Prostate gland (tissue), 2 donors: ENCODE results near the gene ANP32B. TPM values are rescaled to one million over a fixed set of nuclear protein-coding genes. Genes with fewer than 3 reads are reported as not detected.

Source experiments
- DNase-seq: peaks from one replicate; pipeline ENCODE4 v3.0.0-alpha.2; 2019; ENCODE audit warnings: low spot score
- H3K27ac ChIP-seq, 2 donors: fragments of 200-600 bp; sonication (generic); 2 replicates each; pipeline ENCODE4 v1.5.1; 2017 to 2019
- H3K27me3 ChIP-seq: fragments of 200-600 bp; sonication (generic); replicated peaks from 2 replicates; pipeline ENCODE4 v1.5.1; 2019; ENCODE audit not compliant: insufficient read depth
- H3K36me3 ChIP-seq, 2 donors: fragments of 200-600 bp; sonication (generic); 1 replicate in 1 of 2; 2 replicates in 1 of 2; pipeline versions ENCODE4 v1.5.1 to v1.8.1; 2017 to 2019
- H3K4me1 ChIP-seq: fragments of 200-600 bp; sonication (generic); replicated peaks from 2 replicates; pipeline ENCODE4 v1.5.1; 2019
- H3K4me3 ChIP-seq, 2 donors: fragments of 200-600 bp; sonication (generic); 2 replicates each; pipeline ENCODE4 v1.5.1; 2017 to 2019
- H3K9me3 ChIP-seq: fragments of 200-600 bp; sonication (generic); 2 replicates; pipeline ENCODE4 v1.5.1; 2017
- POLR2A ChIP-seq: fragments of 450-650 bp; IDR thresholded peaks from one replicate; pipeline ENCODE4 v1.6.1; 2016; ENCODE audit warnings: antibody characterized with exemption, mild to moderate bottlenecking
- POLR2AphosphoS5 ChIP-seq: sonication (generic); formaldehyde crosslinking; IDR thresholded peaks from one replicate; pipeline ENCODE4 v1.6.1; 2017; ENCODE audit warnings: antibody characterized with exemption
- WGBS: methylation state at CpG from one replicate; pipeline ENCODE4 v1.1.5; 2018; 5-methylcytosine and 5-hydroxymethylcytosine counted together
- intact Hi-C: fragments of 100-400 bp; cut with DNase I; formaldehyde crosslinking; loops from one replicate; pipeline ENCODE4 v1.14.2; 2022
- total RNA-seq, 2 donors: library from RNA; depleted of rRNA; stranded (reverse); fragments of >200 nt; gene quantifications; one replicate each; pipeline ENCODE4 v1.1.0, GENCODE V29; 2016
- TF ChIP-seq, protein P1 (sequence below), 4 experiments: fragments of 200-600 bp in 2 of 4; fragments of 450-650 bp in 2 of 4; sonication (generic) in 2 of 4; IDR thresholded peaks; 1 replicate in 3 of 4; 2 replicates in 1 of 4; pipeline ENCODE4 v1.5.1; 2016 to 2019; ENCODE audit warnings: antibody characterized with exemption in 4 of 4, mild to moderate bottlenecking in 2 of 4, moderate library complexity in 2 of 4

ANP32B gene
- total RNA-seq, 2 donors from 2014 or later = 22.5 to 25.1 TPM

DNA sequence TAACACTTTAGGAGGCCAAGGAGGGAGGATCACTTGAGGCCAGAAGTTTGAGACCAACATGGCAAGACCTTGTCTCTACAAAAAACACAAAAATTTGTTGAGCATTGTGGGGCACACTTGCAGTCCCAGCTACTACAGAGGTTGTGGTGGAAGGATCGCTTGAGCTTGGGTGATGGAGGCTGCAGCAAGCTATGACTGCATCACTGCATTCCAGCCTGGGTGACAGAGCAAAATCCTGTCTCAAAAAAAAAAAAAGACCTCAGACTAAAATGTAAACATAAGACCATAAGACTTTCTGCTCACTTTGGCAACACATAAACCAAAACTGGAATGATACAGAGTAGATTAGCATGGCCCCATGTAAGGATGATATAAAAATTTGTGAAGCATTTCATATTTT is 48.8 kb downstream of the ANP32B start:
- DNase-seq = no peak
- TF ChIP-seq POLR2AphosphoS5 = no peak
- TF ChIP-seq, protein P1, sequence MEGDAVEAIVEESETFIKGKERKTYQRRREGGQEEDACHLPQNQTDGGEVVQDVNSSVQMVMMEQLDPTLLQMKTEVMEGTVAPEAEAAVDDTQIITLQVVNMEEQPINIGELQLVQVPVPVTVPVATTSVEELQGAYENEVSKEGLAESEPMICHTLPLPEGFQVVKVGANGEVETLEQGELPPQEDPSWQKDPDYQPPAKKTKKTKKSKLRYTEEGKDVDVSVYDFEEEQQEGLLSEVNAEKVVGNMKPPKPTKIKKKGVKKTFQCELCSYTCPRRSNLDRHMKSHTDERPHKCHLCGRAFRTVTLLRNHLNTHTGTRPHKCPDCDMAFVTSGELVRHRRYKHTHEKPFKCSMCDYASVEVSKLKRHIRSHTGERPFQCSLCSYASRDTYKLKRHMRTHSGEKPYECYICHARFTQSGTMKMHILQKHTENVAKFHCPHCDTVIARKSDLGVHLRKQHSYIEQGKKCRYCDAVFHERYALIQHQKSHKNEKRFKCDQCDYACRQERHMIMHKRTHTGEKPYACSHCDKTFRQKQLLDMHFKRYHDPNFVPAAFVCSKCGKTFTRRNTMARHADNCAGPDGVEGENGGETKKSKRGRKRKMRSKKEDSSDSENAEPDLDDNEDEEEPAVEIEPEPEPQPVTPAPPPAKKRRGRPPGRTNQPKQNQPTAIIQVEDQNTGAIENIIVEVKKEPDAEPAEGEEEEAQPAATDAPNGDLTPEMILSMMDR (IDR thresholded peaks at IDR 0.05) = no peak
- no peak for TF ChIP-seq POLR2A
- intact Hi-C loops = no loop called here
- Histone ChIP-seq H3K27ac (no peak overlapping the region), H3K4me1 (no peaks in the 10 kb centered on the region), H3K9me3 (no peaks in the 10 kb centered on the region), H3K36me3 (no peaks in the 10 kb centered on the region), H3K27me3 (no peaks in the 10 kb centered on the region), H3K4me3 (no peak overlapping the region)
- 52% methylated on average over 1 of the region's 1 CpG for WGBS

GRCh38 chr9:98034593-98035546 is 51.7 kb downstream of the ANP32B start:
- peak; percentile 80 for DNase-seq
- no peaks in the 10 kb centered on the region for H3K9me3 ChIP-seq
- no peak for TF ChIP-seq POLR2A
- TF ChIP-seq, protein P1 (IDR thresholded peaks at IDR 0.05) = peak; percentile 67 to 84 (median 77)
- TF ChIP-seq POLR2AphosphoS5 = peak; percentile 57
- WGBS = 38% methylated on average over 20 of the region's 20 CpGs
- H3K27ac ChIP-seq = no peak overlapping the region
- H3K4me3 ChIP-seq = no peak overlapping the region
- no peaks in the 10 kb centered on the region for H3K36me3 ChIP-seq
- intact Hi-C loops = loop anchor here (2.0 to 5.0 kb wide), 2 partner anchors 48 to 112 kb away; partner anchors contain the start of gene TRMO
- no peaks in the 10 kb centered on the region for H3K27me3 ChIP-seq
- H3K4me1 ChIP-seq = no peaks in the 10 kb centered on the region

DNA sequence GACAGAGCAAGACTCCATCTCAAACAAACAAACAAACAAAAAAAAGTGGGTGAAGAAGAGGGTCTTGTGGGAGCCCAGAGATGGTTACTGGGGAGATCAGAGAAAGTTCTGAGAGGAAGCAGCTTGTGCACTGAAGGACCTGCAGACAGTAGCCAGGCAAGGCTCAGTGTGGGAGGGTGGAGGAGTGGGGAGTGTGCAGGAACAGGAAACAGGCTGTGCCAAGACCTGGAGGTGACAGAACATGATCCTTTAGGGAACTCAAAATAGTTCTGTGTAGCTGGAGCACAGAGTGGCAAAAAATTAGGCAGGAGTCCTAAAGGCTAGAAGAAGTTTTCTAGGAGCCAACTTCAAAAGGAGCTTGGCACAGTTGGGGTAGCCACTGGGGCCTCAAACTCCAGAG is 54.2 kb downstream of the ANP32B start:
- Histone ChIP-seq H3K27me3 (no peaks in the 10 kb centered on the region), H3K36me3 (no peaks in the 10 kb centered on the region), H3K27ac (no peak overlapping the region), H3K9me3 (no peaks in the 10 kb centered on the region), H3K4me1 (no peaks in the 10 kb centered on the region), H3K4me3 (no peak overlapping the region)
- no peak for TF ChIP-seq POLR2A
- TF ChIP-seq, protein P1 (IDR thresholded peaks at IDR 0.05) = no peak
- no peak for TF ChIP-seq POLR2AphosphoS5
- intact Hi-C loops = loop anchor here (5.0 kb wide), 1 partner anchor 50 kb away; no protein-coding TSS in a partner anchor
- no peak for DNase-seq

GRCh38 chr9:98038958-98039357 is 55.8 kb downstream of the ANP32B start:
- Histone ChIP-seq H3K27ac (no peak overlapping the region), H3K4me1 (no peaks in the 10 kb centered on the region), H3K9me3 (no peaks in the 10 kb centered on the region), H3K27me3 (no peaks in the 10 kb centered on the region), H3K4me3 (no peak overlapping the region), H3K36me3 (no peaks in the 10 kb centered on the region)
- TF ChIP-seq POLR2AphosphoS5 = no peak
- TF ChIP-seq, protein P1 (IDR thresholded peaks at IDR 0.05) = no peak
- no peak for TF ChIP-seq POLR2A
- DNase-seq = no peak
- WGBS = 85% methylated on average over 8 of the region's 8 CpGs
- intact Hi-C loops = loop anchor here (5.0 kb wide), 1 partner anchor 52 kb away; no protein-coding TSS in a partner anchor
